C4-2B (cell line): Measurements from ENCODE around the gene ZNF445.

Experiments used
- CTCF ChIP-seq: fragments of 450-650 bp; conservative IDR thresholded peaks from 2 replicates; pipeline ENCODE4 v1.5.1; 2017; ENCODE audit warnings: mild to moderate bottlenecking
- ZFX ChIP-seq: fragments of 450-650 bp; IDR thresholded peaks from 2 replicates; pipeline ENCODE4 v1.6.1; 2017

GRCh38 chr3:44513513-44513912 is 36.0 kb upstream of the ZNF445 start:
- TF ChIP-seq CTCF (no peak), ZFX (no peak)
